ENCODE data around the gene IFRD1.
A peak's percentile ranks its signal among the peaks of the same experiment; 100 is the strongest.
"Not testable (repeated sequence)": the region's sequence is repeated elsewhere in the genome, so short reads cannot be mapped to it uniquely, and the experiment has no call there.

The IFRD1 gene

DNA sequence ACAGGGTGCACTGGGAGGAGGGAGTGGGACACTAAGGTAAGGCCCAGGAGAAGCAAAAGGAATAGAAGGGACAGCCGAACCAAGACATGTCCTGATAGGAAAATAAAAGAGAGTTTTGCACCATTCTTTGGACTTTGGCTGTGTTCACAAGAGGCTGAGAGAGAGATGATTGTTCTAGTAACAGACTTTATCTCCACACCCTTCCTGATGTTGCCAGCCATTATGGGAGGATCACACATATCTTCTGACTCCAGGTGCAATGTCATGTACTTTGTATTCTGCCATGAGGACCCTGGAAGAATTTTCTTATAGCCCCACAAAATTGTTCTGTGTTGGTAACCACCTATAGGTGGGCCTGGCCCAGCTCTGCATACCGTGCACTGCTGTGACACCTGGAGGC is 41.9 kb downstream of the IFRD1 start:
- no peak for DNase-seq

DNA sequence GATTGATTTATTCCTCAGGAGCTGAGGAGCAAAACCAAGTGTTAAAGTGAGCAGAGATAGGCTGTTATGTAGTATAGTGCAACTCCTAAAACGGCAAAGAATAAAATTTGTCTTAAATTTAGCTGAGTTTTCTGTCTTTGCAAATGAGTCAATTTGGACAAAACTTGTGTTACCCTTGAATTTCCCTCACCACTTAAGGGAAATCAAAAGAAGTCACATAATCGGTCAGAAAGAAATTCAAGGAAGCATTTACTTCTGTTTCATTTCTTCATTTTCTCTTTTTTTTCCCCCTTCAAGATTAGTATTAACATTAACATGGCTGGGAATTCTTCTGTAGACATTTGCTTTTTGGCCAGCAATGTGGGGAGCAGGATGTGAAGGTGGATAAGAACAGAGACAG is 44.4 kb downstream of the IFRD1 start:
- no peak for DNase-seq

DNA sequence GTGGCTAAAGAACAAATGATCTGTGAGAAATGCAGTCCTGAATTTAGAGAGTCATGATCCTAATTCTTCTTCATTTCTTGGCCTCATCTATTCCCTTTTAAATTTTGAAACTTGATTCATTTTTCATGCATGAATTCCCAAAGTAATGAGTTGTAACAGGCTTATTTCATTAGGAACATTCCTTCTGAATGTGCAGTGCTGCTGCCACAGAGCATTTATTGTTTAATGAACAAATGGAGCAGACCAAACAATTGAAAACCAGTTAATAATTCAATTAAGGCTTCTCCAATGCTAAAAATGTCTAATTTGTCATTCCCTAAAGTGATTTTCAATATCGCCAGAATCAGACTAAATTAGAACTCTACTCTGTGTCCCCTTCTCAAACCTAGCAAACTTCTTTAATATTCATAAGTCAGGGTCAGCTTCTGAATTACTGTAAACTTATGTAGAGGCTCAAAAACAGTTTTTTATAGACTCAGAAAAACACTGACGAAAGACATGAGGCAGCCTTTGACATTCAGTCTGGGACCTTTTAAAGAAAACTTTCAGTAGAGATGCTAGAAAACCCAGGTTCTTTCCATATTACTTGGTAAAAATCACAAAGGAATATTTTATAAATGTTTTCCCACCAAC is 45.0 kb downstream of the IFRD1 start:
- no peak for DNase-seq

DNA sequence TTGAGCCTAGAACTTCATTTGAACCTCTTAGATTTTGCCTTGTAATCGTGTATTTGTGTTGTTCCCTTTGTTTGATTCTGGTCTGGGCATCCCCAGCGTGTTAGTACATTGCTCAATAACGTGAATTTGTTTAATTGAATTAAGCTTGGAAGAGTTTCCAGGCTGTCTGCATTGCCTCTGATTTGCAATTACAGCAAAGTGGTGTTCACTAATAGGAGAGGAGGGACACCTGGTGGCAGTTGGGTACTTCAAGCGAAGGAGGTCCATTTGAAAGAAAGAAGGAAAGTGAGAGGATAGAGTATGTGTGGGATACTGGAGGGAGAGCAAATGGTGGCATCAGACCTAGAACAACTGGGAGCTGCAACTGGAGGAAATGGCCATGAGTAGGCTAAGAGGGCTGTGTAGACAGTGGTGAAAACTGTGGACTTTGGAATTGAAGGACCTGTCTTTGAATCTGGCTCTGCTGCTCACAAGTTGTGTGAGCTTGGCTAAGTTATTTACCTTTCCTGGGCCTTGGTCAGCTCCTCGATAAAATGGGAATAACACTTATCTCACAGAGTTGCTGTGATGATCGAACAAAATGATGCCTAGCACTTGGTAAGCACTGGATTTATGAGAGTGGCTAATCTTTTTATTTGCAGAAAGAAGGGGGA is 45.7 kb downstream of the IFRD1 start:
- peak; percentile 18 for DNase-seq

DNA sequence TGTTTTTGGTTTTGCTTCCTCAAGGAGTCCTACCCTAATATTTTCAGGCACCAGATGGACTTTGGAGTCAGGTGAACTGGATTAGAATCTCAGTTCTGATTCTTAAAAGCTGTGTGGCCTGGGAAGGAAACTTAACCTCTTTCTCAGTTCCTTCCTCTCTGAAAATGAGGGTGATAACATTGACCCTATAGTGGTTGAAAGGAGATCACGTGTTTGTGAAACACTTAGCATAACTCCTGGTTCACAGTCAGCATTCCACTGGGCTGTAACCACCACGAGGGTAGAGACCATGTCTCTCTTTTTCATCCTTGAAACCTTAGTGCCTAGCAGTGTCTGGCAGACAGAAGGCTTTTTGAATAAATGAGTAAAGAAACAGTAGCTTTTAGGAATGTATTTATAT is 47.2 kb downstream of the IFRD1 start:
- no peak for DNase-seq

DNA sequence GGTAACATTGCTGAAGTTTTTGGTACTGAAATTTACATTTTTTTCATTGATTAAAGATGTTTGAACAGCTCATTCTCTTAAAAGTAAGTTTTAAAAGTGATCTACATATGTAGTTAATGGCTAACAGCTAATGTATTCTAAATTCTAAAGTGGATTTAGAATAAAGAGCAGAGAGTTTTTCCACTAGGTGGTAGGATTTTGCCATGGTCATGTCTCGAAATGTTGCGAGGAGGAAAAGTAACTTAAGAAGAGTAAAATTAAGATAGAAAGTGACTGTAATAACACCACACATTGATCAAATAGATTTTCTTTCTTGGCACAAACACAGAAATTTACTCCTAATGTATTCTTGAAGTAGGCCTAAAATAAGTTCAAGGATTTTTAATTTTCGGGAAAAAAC is 50.4 kb downstream of the IFRD1 start:
- no peak for DNase-seq

DNA sequence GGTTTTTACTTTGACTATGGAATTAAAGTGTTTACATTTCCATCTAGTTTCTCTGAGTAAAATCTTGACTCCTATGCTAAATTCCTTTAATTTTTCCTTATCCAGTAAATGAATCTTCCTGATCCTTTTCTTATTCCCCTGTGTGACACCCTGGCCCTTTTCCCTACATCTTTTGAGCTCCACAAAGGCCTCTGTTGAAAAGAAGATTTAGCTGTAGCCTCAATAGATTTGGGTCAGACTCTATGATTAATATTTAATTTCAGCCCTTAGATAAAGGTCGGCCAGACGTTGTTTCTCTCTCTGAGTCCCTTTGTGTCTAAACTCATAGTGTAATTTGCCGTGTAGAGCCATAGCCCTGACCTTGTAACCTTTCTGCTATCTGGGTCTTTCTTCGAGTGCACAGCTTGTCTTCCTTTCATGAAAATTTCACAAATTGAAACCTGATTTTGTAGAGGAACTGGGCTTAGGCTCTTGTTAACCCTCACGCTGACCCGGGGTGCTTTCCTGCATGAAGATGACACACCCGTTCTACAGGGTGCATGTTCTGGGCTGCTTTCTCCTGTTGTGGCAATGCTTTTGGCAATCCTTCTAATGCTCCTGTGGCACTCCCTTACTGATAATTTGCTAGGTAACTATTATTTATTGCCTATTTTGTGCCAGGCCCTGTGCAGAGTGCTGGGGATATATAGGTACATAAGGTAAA is 51.7 kb downstream of the IFRD1 start:
- no peak for DNase-seq

DNA sequence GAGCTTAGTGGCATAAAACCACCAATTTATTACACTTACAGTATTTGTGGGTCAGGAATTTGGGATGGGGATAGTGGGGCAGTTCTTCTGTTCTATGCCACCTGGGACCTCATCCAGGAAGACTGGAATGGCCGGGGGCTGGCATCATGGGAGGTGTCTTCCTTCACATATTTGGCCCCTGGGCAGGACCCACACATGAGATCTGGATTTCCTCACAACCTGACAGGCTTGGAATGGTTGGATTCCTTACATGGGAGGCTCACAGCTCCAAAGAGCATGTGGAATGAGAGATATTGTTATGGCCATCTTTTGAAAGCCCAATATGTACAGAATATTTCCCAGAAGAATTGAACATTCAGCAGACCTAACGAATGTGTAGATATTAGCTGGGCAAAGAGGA is 52.4 kb downstream of the IFRD1 start:
- no peak for DNase-seq

DNA sequence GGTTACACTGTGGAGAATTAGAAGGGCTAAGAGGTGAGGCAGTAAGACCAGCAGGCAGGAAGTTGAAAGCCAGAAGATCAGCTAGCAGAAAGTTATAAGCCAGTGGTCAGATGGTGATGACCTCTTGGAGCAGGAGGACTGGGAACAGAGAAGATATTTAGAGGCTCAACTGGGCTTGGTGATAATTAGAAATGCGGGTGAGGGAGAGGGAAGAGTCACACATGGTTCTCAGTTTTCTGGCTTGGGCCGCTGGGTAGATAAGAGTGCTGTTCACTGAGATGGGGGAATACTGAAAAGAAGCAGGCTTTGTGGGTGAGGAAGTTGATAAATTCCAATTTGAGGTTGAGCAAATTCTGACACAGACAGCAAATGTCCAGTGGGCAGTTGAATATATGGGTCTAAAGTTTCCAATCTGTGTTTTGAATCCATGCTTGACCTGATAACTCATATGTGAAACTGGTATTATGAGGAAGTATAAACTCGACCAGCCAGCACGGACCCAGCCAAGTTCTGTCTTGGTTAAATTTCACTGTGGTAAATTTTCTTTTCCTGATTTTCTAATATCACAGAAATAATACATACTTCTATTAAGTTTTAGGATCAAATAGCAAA is 53.2 kb downstream of the IFRD1 start:
- no peak for DNase-seq

DNA sequence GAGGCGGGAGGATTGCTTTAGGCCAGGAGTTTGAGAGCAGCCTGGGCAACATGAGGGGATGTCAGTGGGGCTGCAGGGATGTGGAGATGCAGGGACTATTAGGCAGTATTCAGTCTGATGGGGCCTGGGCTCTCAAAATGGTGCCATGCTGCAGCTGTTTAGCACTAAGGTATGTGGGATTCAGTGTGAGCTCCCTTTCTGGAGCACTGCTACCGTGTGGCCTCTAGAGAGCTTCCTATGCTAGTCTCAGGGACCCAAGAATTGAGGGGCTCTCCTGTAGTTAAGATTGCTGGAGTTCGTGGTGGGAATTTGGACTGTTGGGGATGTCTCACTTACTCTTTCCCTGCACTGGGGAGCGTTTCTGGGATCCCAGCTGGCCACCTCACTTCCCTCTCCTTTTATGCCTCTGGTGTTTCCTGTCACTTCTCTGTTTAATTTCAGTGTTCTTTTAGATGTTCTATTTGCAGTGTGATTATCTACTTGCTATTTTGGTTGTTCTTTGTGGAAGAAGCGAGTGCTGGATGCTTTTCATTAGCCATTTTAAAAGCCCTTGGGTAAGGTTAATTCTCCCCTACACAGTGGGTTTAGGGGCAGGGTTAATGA is 53.9 kb downstream of the IFRD1 start:
- no peak for DNase-seq

DNA sequence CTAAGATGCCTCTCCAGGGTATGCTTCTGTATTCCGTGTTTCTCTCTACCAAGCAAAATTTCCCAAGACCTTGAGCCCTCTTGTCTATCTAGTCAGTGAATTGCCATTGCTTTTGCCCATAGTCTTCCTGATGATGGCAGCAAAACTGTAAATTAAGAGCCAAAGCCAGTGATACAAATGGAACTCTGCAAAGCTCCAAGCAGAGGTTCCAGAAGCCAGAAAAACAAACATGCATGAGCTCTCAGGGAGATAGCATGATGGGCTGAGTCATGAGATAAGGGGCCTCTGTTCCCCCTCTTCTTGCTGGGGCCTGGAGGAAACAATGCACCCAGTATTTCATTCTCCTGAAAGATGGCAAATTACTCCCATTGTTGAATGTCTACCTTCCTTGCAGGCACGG is 55.2 kb downstream of the IFRD1 start:
- DNase-seq = no peak

DNA sequence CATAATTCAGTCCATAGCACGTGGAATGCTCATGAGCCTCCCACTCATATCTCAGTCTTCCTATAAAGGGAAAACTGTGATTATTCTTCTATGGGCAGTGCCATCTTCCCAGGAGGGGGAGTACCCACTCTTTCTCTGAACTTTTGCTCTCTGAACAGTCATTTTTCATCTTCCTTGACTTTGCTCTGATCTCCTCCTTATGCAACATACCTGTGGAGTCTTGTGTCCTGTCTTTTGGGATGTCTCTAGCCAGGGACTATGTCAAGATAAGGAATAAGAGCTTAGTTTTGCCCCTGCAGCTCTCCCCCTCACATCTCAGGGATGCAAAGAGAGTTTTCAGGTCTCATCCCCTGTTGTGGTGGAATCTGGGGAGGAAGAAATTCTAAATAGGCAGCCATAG is 58.1 kb downstream of the IFRD1 start:
- DNase-seq = no peak

DNA sequence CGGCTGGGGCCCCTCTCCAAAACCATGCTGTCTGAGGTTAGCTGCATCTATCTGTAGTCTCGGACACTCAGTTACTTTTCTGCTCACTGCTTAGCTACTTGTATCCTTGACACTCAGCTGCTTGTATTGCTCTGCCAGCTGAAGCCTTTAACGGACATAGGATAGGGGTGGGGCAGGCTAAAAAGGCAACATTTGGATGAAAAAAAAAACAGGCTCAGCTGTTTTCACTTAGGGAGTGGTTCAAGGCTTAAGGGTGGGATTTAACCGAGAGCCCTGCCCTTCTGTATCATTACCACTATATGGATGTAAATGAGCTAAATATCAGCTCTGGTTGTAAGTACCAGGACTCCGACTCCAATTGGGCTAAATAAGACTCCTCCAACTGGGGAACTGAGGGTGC is 59.1 kb downstream of the IFRD1 start:
- no peak for DNase-seq

DNA sequence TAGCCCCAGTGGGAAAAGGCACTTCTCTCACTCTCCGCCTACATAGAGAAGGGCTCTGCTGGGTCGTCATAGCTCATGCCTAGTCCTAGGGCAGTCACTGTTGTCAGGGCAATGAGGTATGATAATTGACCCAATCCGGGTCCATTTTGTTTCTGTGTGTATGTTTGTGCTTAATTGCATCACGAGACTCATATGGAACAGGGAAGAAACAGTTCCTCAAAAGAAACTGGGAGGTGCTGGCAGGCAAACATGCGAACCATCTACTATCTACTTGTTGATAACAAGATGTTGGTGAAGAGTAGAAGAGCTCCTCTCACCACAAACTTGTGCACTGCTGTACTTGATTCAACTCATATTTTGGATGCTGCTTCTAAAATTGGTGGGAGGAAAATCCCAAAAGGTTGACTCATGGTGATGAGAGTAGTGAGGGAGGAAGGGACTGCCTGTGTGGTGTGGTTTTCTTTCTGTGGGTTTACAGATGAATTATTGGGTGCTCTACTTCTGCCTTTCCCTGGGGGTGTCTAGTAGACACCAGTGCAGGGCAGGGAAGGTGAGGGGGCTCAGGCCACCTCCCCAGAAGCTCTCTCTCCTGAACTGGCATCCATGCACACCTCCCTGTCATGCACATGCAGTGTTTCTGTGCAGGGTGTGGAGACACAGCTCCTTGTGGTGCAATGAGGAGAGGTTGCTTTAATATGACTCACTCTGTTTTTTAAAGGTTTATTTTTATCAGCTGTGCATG is 59.9 kb downstream of the IFRD1 start:
- no peak for DNase-seq

DNA sequence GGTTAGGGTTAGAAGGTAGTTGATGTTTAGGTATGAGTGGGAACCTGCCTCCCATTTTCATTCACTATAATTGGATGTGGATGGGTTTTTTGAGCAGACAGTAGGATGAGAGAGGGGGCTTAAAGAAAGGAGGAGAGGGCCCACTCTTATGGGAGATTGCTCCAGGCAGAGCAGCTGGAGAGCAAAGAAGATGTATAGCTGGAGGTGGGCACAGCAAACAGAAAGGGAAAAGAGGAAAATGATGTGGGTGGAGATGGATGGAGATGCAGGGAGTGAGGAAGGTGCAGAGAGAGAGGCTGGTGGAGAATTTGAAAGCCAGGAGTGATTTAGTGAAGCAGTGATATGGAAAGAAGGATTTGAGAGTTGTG is 60.5 kb downstream of the IFRD1 start:
- DNase-seq = no peak

DNA sequence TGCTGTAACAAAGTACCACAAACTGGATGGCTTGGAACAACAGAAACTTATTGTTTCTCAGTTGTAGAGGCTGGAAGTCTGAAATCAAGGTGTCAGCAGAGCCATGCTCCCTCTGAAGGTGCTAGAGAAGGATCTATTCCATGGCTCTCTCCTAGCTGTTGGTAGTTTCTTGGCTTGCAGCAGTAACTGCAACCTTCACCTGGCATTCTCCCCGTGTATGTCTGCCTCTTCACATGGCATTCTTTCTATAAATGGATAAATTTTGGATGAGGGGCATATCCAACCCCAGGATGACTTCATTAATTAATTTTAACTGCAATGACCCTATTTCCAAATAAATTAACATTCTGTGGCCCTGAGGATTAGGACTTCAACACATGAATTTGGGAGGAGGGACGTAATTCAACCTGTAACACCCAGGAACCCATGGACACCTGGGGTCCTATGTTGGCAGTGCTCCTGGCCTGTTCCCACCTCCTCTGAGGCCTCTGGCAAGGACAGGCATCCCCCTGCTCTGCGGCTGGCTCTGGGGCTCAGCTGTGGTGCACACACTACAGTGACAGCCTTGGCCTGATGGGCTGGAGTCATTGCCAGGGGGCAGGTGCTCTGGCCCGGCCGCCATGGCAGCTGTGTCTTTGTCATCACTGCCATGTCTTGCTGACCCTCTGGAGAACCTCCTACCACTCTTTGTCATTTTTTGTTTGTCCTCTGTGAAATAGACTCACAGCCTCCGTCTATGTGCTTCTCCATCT is 61.4 kb downstream of the IFRD1 start:
- DNase-seq = no peak

DNA sequence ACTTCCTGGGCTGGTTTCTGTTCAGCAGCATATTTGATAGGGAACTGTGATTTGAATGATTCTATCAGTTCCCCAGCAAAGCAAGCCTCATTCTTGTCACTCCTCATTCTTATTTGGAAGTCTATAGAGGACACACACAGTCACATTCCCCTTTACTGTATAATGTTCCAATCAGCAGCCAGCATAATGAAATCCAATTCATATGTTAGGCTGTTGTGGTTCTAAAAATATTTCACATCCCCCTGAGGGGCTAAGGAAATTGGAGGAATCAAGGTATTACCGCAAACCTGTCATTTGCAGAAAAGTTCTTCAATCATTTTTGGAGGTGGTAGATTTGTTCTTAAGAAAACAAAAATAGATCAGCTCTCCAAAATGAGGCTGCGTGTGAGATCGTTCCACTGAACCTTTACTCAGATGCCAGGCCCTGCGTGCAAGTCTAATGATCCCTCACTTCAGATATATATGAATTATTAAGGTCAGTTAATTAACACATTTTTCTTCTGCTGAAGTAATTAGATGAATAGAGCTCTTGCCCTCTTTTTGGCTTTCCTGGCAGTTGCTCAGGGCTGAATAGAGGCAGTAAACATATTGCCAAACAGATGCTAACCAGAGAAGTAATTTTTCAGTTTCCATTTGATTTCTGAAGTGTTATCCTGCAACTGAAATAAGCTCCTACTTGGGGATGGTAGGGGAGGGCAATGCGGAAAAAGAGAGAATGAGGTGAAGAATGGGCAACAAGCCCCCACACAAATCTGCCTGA is 62.4 kb downstream of the IFRD1 start:
- no peak for DNase-seq

DNA sequence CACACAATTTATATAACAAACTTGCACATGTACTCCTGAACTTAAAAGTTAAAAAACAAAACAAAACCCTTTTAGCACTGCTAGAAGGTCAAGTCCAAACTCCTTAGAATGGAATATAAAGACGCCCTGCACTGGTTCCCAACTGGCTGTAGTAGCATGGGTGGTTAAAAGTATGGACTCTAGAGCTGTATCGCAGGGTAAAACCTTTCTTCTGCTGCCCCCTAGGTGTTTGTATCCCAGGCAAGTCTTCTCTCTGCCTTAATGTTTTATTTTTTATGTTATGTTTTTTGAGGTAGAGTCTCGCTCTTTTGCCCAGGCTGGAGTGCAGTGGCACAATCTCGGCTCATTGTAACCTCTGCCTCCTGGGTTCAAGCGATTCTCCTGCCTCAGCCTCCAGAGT is 65.7 kb downstream of the IFRD1 start:
- DNase-seq = no peak

DNA sequence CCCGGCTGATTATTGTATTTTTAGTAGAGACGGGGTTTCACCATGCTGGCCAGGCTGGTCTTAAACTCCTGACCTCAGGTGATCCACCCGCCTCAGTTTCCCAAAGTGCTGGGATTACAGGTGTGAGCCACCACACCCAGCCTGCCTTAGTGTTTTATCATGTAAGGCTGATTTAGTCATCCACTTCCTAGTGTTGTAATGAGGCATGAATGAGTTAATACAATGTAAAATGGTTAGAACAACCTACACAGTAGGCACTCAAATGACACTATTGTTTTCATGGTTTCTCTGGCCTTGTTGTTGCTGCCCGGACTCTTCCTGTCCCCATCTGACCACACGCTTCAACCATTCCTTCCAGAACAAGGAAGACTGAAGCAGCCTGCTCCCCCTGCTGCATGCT is 66.2 kb downstream of the IFRD1 start:
- not testable (repeated sequence) for DNase-seq

DNA sequence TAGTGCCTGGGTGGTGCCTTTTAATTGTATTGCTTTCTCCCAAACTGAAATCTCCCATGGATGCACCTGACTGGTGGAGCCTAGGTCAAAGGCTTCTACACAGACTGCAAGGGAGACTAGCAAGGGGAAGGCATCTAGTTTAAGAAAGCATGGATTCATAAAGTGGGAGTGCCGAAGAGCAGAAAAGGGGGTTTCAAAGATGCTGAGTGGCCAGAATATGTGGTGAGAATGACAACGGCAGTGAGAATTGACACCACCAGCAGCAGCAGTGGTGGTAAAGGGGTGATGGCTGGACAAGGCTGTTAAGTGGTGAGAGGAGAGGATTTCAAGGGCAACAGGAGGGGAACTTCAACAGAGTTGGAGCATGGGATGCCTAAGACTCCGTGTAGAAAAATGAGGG is 67.2 kb downstream of the IFRD1 start:
- DNase-seq = no peak

DNA sequence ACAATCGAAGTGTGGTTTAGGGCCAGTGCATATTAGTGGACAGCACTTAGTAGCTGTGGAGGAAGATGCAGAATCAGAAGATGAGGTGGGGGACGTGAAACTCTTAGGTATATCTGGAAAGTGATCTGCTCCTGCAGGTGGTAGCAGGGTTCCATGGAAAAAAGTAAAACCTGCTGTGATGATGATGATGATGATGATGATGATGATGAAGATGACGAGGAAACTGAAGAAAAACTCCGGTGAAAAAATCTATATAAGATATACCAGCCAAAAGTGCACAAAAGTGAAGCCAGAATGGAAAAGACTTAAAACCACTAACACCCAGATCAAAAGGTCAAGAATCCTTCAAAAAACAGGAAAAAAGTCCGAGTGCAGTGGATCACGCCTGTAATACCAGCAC is 70.5 kb downstream of the IFRD1 start:
- DNase-seq = no peak

DNA sequence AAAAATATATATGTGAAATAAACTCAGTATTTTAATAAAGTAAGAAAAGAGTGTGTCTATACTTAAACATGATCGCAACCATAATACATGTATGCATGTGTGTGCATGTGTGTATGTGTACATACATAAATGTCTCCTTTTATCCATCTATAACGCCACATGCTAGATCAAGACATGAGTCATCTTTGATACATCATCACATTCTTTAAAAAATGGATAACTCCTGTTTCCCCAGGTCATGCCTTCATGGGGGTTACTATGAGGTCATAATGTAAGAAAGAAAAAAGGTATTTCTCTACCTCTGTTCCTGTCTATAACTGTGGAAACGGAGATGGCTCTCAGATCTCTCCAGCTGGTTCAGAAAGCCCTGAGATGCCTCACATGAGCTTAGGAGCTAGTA is 71.7 kb downstream of the IFRD1 start:
- DNase-seq = no peak
